Limb (tissue), 2 donors: ENCODE results near the gene ANXA4.

Experiments
- DNase-seq, 2 donors: peaks; one replicate each; pipeline ENCODE4 v3.0.0-alpha.2; 2016; ENCODE audit errors: extremely low spot score in 2 of 2

ANXA4 gene

DNA sequence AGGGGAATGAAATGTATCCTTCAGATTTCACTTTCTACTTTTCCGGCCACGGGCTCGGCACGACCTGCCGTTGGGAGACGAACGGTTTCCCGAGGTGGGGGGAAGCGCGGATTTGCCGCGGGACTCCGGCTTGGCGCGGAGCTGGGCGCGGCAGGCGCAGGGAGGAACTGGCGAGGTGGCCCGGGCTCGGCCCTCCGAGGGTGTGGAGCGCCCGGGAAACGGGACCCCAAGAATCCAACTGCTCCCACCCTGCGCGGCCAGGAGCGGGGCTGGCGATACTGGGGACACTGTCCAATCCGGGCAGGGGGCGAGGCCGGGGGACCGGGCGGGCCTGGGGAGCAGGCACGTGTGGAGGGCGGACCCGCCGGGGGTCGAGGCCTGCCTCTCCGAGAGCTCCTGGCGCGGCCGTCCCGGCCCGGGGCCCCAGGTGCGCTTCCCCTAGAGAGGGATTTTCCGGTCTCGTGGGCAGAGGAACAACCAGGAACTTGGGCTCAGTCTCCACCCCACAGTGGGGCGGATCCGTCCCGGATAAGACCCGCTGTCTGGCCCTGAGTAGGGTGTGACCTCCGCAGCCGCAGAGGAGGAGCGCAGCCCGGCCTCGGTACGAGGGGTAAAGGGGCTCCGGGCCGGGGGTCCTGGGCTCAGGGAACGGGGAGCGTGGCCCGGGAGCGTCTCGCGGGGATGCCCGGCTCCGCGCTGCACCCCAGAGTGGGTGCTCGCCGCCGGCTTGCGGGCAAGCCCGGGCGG is at the start of gene ANXA4:
Gene ANXA4 (plus strand): TSS at position 560 of the 747 bp plus-strand sequence. CDS start 39,432 bp downstream, outside the sequence.
- DNase-seq, result peak; percentile 35 to 84

DNA sequence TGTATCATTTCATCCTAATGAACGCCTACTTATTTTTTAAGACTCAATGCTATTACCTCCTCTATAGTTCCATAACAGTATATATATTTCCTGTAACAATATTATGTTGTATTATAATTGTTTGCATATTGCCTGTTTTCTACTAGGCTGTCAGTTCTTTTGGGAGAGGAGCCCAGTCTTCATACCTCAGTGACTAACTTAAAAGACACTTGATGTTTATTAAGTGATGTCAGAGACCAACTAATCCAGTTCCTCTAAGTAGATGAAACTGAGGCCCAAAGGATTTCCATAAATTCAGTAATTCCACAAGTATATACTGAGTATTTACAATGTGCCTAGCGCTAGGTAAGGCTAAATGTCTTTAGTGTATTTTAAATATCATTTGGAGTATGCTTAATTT is 49.5 kb upstream of the ANXA4 start:
- no peak for DNase-seq

DNA sequence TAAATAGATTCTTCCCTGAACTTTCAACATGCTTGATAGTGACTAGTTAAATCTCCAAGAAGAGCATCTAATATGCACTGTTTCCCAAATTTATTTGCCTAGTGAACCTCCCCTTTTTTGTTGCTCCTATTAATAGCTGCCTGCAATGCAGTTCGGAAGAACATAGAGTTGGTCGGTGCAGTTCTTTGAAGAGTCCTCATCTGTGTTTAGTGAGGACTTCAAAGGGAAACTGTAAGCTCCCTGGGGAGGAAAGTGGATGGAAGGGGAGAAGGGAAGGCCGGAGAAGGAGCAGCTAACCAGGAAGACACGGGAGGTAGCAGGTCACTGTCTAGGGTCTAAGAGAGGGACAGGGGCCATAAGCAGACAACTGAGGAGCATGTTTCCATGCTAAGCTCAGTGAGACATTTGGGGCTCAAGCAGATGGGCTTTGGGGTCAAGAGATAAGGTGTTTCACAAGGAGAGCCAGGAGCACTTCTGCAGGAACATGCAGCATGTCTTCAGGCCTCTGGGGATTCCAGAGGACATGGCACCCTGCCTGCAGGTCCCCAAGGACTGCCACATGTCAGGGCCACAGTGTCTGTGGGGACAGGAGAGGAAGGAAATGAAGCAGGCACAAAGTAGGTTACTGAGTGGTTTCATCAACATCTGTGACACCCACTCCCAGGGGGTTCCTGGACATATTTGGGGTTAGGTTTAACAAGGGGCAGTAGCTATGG is 48.7 kb upstream of the ANXA4 start:
- no peak for DNase-seq

DNA sequence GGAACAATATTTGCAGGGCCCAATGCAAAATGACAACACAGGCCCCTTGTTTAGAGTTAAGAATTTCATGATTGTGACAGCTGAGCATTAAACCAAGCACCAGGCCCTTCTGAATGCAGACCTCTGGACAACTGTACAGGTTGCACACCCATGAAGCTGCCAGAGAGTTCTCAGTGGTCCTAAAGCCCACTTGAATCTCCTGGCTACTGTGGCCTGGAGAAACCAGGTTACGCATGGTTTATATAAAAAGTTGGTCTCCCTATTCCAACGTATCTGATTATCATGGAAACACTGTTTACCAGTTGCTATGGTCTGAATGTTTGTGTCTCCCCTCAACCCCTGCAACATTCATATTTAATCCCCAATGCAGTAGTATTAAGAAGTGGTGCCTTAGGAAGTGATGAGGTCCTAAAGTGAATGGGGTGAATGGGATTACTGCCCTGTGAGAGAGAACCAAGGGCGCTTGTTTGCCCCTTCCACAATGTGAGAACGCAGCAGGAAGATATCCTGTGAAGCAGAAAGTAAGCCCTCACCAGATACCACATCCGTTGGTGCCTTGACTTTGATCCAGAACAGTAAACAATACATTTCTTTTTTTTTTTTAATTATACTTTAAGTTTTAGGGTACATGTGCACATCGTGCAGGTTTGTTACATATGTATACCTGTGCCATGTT is 48.0 kb upstream of the ANXA4 start:
- no peak for DNase-seq

DNA sequence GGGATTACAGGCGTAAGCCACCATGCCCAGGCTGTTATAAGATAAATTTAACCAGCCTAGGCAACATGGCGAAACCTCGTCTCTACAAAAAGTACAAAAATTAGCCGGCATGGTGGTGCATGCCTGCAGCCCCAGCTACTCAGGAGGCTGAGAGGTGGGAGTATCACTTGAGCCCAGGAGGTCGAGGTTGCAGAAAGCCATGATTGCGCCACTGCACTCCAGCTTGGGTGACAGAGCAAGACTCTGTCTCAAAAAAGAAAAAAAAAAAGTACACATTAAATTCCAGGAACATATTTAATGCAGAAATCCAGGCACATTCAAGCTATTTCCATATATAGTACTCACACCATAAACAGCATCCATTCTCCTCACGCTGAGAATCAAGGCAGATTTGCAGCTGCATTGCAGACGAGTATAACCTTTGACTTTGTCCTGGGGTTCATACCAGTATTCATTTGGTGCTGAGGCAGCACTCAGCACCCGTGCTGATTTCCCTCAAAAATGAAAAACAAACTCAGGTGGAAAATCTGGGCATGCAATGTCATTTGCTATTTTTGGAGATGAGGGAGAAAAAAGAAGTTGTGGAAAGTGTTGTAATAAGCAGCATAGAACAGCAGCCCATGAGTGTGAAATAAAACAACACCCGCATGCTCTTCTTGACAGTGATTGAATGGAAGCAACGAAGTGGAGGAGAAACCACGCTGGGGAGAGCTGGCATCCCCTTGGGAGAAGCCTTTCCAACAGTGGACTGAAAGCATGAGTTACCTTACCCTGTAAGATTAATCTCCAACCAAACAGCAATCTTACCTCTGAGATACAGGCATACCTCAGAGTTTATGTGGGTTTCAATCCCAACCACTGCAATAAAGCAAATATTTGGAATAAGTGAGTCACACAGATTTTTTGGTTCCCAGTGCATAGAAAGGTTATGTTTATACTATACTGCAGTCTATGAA is 46.8 kb upstream of the ANXA4 start:
- DNase-seq, result no peak

DNA sequence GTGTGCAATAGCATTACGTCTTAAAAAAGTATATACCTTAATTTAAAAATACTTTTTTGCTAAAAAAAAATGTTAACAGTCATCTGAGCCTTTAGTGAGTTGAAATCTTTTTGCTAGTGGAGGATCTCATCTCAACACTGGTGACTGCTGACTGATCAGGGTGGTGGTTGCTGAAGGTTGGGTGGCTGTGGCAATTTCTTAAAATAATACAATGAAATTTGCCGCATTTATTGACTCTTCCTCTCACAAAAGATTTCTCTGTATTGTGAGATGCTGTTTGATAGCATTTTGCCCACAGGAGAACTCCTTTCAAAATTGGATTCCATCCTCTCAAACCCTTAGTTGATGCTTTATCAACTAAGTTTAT is 46.1 kb upstream of the ANXA4 start:
- DNase-seq, result no peak

DNA sequence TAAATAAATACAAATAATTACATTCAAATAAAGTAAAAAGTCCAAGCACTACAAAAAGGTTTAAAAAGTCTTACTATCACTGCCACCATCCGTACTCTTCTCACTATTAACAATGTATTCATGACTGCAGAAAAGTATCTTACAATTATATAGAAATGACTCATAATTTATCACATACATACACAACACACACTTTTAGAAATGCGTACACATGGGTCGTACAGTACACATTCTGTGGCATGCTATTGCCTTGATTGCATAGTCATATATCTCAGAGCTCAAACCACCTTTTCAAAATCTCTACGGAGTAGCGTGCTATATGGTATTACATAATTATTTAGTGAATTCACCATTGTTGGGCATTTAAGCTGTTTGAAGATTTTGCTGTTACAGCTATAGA is 41.6 kb upstream of the ANXA4 start:
- DNase-seq, result no peak

DNA sequence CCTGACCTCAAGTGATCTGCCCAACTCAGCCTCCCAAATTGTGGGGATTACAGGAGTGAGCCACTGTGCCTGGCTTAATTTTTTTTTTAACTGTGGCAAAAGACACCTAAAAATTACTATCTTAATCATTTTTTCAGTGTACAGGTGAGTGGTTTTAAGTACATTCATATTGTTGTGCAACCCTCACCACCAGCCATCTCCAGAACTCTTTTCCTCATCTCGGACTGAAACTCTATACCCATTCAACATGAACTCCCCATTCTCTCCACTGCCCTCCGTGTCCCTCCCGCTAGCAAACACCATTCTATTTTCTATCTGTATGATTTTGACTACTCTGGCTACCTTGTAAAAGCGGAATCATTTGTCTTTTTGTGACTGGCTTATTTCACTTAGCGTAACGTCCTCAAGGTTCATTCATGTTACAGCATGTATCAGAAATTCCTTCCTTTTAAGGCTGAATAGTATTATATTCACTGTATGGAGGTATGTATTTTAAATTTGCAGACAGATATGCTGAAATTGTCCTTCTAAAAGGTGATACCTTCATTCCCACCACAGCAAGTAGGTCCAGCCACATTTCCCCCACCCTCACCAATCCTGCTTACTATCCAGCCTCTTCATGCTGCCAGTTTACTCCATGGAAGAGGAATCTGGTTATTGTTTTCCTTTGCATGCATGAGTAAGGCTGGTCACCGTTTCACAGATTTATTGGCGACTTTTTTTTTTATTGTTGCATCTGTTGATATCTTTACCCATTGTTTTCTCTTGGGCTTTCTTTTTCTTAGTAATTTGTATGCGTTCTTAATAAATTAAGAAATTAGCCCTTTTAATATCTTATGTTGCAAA is 40.6 kb upstream of the ANXA4 start:
- DNase-seq, result no peak

DNA sequence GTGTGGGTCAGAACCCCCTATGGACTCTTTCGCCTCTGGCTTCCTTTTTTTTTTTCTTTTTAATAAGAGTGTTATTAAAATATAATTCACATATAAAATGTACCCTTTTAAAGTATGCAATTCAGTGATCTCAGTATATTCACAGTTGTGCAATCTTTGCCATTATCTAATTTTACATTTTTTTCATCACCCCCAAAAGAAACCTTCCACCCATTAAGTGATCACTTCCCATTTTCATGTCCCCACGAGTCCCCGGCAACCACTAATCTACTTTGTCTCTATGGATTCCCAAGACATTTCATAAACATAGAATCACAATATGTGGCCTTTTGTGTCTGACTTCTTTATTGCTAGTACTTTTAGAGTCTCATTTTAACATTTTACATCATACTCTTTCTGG is 38.7 kb upstream of the ANXA4 start:
- DNase-seq, result no peak

DNA sequence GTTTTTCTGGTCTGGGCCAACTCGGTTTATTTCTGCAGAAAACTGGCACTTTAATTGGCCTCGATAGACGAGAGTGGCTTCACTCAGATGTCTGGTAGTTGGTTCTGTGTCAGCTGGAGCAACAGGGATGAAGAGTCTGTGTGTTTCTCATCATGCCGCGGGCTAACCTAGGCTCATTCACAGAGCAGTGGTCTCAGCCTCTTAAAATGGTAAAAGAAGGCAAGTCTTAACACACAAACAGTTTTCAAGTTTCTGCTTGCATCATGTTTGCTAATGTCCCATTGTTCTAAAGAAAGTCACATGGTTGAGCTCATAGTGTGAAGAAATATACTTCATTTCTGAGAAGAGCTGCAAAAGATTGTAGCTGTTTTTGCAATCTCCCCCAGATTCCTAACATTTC is 37.5 kb upstream of the ANXA4 start:
- no peak for DNase-seq

DNA sequence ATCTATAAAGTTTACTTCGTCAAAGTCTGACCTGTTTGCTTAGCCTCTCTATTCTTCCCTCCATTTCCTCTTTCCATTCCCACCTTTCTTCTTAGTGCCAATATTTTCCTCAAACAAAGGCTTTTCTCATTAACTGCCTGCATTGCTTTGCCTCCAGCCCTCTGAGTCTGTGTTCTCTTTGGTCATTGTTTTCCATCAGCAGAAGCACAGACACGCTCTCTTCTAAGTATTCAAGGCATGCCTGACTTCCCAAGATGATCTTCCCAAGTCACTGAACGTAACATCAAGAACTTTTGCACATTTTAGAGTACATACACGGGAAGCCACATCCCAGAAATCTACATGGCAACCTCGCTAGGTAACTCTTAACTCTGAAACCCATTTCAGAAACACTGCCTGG is 32.6 kb upstream of the ANXA4 start:
- DNase-seq, result no peak

DNA sequence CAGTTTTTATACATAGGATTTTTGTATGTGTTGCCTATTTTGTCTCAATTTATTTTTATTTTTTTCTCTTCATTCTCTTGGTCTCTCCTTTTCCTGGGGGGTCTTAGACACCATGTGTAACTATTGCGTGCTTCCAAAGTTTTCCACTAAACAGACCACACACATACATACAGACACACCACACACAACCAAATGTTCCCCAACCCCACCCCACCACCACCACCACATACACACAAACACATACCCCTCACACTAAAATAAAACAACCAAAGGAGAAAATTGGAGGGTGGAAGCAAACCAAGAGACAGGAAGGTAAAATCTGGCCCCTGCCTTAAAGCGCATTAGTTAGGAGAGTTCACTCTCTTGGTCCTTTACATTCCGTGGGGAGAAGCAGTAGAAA is 30.0 kb upstream of the ANXA4 start:
- no peak for DNase-seq

DNA sequence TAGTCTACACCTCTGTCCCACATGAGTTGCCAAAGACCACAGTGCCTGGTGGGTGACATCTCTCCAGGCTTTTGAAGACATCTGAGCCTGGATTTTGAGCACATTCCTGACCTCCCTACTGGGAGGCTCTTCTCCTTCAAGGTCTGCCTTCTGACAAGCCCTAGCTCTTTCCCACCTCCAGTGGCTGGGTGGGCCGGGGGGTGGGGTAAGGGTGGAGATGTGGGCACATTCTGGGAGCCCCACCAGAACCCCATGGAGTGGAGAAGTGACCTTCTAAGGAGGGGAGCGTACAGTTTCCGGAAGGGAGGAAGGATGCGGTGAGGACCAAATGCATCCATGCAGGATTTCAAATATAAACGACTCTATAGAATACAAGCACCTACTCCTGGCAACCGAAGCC is 27.9 kb upstream of the ANXA4 start:
- no peak for DNase-seq

DNA sequence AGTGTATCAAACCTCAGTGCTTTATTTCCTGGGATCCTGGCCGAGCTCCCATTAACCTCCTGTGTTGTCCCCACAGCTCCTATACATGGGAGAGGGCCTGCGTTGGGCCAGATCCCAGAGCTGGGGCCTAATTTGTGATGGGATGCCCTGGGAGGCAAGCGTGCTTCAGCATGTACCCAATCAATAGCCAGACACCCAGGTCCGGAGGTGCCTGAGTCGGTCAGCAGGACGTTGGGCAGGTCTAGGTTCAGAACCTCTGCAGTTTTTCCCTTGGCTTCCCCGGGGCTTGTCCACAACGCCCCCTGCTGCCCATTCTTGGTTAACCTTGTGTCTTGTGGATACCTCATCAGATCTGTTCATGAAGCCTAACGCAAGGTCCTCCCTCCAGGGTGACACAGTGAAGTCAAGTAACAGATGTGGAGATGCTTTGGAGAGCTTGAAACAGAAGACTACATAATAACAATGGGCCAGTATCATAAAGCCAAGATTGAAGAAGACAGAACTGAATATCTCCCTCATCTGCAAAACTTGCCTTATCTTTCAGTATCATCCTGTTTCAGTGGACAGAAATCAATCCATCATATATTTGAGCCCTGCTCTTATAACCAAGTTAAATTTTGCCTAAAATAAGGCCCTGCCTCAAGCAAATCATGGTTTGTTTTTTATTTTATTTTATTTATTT is 27.3 kb upstream of the ANXA4 start:
- peak; percentile 29 to 74 for DNase-seq

DNA sequence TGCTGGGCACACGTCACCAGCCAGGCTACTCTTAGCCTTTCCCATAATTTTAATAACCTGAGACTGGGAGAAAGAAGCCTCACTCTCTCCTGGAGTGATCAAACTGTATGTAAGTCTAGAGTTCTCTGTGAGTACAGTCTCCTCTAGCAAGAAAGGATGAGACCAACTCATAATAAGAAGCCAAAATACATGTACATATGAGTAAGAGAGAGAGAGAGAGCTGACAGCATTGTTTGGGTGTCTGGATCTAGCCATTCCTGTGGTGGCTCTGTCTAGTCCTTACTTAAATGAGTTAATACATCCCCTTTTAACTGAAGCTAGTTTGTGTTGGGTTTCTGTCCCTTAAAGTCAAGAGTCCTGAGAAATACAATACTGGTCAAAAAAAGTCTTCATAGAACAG is 26.0 kb upstream of the ANXA4 start:
- no peak for DNase-seq

DNA sequence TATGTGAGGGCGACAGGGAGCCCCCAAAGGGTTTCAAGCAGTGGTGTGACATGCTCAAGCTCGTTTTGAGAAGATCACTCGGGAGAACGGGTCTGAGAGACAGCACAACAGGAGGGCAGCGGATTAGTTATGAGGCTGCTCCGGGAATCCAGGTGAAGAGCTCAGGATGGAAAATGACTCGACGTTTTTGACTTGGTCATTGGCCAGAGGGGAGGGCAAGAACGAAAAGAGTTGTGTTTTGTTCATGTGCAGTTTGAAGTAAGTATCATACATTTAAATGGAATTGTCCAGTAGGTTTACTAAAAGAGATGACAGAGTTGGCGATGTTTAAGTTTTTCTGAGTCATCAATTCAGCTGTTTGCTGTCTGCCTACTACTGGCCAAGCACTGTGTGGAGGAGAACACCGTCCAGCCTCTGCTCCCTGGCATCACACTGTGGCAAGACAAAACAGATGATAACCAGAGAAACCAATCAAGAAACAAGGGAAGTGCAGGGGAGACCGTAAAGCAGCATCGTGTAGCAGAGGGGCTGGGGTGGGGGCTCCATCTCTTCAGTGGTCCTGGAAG is 25.3 kb upstream of the ANXA4 start:
- DNase-seq, result no peak

DNA sequence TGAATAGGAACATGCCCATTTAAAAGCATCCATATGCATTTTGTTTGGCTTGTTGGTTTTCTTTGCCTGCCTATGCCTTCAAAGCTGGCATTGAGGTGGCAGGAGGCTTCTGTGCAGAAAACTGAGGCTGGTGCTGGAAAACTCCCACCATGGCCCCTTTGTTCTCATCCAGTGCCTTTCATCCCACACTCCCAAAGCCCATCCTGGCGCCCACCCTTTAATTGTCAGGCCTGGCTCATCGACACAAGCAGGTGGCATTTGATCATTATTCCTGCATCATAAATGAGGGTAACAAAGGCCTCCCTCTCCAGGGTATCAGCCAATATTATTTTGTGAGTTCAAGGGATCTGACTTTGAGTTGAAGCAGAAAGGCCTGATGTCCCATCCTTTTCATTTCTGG is 24.7 kb upstream of the ANXA4 start:
- no peak for DNase-seq

DNA sequence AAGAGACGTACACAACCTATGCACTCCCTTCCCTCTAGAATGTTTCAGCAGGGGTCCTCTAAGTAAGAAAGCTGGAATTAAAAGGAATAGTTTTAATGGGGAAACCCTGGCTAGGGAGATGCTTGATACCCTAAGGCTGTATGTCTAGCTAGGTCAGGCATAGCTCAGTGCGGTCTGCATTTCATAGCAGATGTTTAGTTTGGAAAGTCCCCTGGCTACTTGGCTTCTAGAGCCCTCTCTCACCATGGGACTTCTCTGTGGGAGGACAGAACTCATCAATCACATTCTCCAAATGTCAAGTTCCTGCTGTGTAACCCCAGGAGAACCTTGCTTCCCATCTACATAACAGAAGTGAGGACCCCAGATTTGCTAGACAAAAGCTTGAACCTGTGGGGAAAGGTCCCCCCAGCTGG is 24.1 kb upstream of the ANXA4 start:
- DNase-seq, result no peak

DNA sequence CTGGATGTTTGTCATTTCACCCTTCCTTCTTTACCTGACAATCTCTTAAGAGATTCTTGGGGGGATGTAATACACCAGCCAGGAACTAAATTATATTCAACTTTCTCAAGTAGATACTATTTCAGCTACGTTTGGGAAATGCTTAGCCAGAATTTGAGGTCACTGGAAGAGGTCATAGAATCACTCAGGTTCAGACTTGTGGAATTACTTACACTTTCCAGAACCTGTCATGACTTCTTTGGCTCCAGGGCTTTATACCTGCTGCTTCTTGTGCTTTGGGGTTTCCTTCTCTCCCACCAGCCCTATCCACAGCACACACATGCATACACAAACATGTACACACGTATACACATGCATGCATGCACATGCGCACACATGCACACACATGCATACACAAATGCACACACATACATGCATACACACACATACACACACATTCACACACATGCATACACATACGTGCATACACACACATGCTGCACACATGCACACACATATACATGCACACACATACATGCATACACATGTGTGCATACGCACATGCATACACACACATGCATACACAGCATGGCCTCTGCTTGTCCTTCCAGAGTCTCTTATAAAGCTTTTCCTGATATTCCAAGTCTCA is 23.5 kb upstream of the ANXA4 start:
- DNase-seq, result no peak
